Measurements from ENCODE around the gene SLC26A11.
"Not testable (repeated sequence)": the region's sequence is repeated elsewhere in the genome, so short reads cannot be mapped to it uniquely, and the experiment has no call there.

Gene SLC26A11

DNA sequence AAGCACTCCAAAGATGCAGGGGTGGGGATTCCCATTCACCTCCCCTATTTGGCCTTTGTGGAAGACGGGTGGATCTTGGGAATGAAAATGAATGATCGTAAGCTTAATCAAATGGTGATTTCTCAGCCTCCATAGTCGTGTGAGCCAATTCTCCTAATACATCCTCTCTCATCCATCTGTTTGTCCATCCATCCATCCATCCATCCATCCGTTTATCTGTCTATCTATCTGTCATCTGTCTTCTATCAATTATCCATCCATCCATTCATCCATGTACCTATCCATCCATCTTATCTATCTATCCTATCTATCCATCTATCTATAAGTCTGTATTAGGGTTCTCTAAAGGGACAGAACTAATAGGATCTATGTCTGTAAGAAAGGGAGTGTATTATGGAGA lies 48.2 kb downstream of the SLC26A11 start:
- no peak for TF ChIP-seq TAF1 (IDR thresholded peaks at IDR 0.05; ENCODE audit: borderline replicate concordance, low read depth, low read length)
- no peak for TF ChIP-seq POLR2AphosphoS5 (IDR thresholded peaks at IDR 0.05; ENCODE audit: low read depth, low read length)
- TF ChIP-seq POLR2A (IDR thresholded peaks at IDR 0.05; ENCODE audit: low read depth, low read length): no peak
- DNase-seq (ENCODE audit: insufficient read length): no peak
- FAIRE-seq: no peak

DNA sequence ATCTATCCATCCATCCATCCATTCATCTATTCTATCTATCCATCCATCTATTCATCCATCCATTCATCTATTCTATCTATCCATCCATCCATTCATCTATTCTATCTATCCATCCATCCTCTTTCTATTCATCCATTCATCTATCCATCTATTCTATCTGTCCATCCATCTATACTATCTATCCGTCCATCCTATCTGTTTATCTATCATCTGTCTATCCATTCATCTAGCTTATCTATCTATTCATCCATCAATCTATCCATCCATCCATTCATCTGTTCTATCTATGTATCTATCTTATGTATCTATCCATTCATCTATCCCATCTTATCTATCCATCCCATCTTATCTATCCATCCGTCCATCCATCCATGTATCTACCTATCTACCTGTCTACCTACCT lies 49.2 kb downstream of the SLC26A11 start:
- FAIRE-seq: no peak
- DNase-seq (ENCODE audit: insufficient read length): no peak
- no peak for TF ChIP-seq POLR2A (IDR thresholded peaks at IDR 0.05; ENCODE audit: low read depth, low read length)
- no peak for TF ChIP-seq POLR2AphosphoS5 (IDR thresholded peaks at IDR 0.05; ENCODE audit: low read depth, low read length)
- TF ChIP-seq TAF1 (IDR thresholded peaks at IDR 0.05; ENCODE audit: borderline replicate concordance, low read depth, low read length): no peak

DNA sequence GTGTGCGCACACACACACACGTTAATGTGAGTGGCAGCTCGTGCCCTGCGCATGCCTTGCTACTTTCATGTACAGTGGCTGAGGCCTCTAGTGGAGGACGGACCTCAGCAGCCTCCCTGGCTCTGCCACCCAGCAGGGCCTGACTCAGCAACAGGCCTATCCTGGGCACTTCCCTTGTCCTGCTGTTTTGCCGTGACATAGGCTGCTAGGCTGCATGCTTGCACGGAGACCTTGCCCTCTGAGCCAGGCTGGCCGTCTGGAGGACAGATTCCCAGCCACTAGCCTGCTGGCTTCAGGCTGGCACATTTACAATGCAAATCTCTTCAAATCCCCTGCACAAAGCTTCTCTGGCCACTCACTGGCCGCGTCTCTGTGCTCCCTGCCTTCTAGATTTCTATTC lies 49.9 kb downstream of the SLC26A11 start:
- DNase-seq (ENCODE audit: insufficient read length) (no peak), FAIRE-seq (no peak)
- TF ChIP-seq POLR2A (IDR thresholded peaks at IDR 0.05; ENCODE audit: low read depth, low read length): no peak
- no peak for TF ChIP-seq POLR2AphosphoS5 (IDR thresholded peaks at IDR 0.05; ENCODE audit: low read depth, low read length)
- TF ChIP-seq TAF1 (IDR thresholded peaks at IDR 0.05; ENCODE audit: borderline replicate concordance, low read depth, low read length): no peak

DNA sequence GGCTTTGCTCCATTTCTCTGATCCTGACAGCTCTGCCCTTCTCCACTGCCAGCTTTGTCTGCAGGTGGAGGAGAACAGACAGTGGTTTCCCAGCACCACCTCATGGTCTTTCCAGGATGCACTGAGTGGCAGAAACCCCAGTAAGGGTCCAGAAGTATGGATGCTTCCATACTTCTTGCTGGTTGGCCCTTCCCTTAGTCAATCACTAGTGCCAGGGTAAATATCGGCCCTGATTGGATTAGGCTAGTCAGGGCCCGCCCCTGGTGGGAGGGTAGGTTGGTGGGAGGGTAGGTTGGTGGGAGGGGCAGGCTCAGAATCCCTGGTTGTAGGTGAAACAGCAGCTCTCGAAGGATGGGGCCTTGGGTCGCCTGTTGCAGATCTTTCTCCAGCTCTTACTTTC lies 50.6 kb downstream of the SLC26A11 start:
- DNase-seq (ENCODE audit: insufficient read length): no peak
- FAIRE-seq: peak; percentile 38
- no peak for TF ChIP-seq TAF1 (IDR thresholded peaks at IDR 0.05; ENCODE audit: borderline replicate concordance, low read depth, low read length)
- TF ChIP-seq POLR2A (IDR thresholded peaks at IDR 0.05; ENCODE audit: low read depth, low read length): no peak
- TF ChIP-seq POLR2AphosphoS5 (IDR thresholded peaks at IDR 0.05; ENCODE audit: low read depth, low read length): no peak

DNA sequence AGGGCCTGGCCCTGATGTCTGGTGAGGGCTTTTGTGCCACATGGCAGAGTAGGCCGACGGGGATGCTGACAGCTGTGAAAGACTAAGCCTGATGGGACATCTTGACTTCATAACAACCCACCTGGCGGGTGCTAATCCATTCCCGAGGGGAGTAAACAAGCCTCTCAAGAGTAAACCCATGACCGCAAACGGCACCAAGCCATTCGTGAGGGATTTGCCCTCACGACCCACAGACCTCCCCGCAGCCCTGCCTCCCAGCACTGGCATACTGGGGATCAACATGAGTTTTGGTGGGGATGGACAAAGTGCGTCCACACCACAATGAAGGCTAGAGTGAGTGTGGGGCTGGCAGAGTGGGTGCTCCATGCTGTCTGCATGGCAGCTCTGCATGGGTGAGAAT lies 52.1 kb downstream of the SLC26A11 start:
- TF ChIP-seq TAF1 (IDR thresholded peaks at IDR 0.05; ENCODE audit: borderline replicate concordance, low read depth, low read length) (no peak), POLR2AphosphoS5 (IDR thresholded peaks at IDR 0.05; ENCODE audit: low read depth, low read length) (no peak; the same call in 1 of the 2 replicates), POLR2A (IDR thresholded peaks at IDR 0.05; ENCODE audit: low read depth, low read length) (no peak)
- no peak for FAIRE-seq
- no peak for DNase-seq (ENCODE audit: insufficient read length)

DNA sequence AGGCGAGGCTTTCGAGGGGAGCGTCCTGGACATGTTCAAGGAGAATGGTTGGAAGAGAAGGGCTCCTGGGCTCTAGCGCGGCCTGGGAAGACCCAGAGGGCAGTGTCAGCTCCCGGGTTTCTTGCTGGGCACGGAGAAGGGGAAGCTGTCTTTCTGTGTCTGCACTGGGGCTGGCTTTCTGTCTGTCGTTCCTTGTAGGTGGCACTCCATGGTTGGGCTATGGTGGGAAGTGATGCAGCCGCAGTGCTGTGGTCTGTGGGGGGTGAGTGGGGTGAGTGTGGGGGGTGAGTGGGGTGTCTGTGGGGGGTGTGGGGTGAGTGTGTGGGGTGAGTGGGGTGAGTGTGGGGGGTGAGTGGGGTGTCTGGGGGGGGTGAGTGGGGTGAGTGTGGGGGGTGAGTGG lies 54.1 kb downstream of the SLC26A11 start:
- TF ChIP-seq POLR2A (IDR thresholded peaks at IDR 0.05; ENCODE audit: low read depth, low read length) (no peak), POLR2AphosphoS5 (IDR thresholded peaks at IDR 0.05; ENCODE audit: low read depth, low read length) (no peak), TAF1 (IDR thresholded peaks at IDR 0.05; ENCODE audit: borderline replicate concordance, low read depth, low read length) (no peak)
- DNase-seq (ENCODE audit: insufficient read length): no peak
- no peak for FAIRE-seq

DNA sequence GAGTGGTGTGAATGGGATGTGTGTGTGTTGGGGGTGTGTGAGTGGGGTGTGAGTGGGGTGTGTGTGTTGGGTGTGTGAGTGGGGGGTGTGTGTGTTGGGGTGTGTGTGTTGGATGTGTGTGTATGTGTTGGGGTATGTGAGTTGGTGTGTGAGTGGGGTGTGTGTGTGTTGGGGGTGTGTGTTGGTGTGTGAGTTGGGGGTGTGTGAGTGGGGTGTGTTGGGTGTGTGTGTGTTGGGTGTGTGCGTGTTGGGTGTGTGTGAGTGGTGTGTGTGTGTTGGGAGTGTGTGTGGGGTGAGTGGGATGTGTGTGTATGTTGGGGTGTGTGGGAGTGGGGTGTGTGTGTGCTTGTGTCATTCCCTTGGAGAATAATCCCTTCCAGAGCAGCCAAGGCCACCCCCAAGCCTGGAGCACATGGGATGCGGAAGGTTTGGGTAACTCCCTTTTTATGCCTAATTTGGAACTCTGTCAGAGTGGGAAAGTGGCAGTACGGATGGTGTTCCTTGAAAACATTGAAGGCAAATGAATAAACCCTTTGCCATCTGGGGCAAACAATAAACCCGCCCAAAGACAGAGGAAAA lies 54.7 kb downstream of the SLC26A11 start:
- no peak for DNase-seq (ENCODE audit: insufficient read length)
- TF ChIP-seq POLR2AphosphoS5 (IDR thresholded peaks at IDR 0.05; ENCODE audit: low read depth, low read length) (no peak), POLR2A (IDR thresholded peaks at IDR 0.05; ENCODE audit: low read depth, low read length) (no peak), TAF1 (IDR thresholded peaks at IDR 0.05; ENCODE audit: borderline replicate concordance, low read depth, low read length) (no peak)
- peak; percentile 24 for FAIRE-seq

DNA sequence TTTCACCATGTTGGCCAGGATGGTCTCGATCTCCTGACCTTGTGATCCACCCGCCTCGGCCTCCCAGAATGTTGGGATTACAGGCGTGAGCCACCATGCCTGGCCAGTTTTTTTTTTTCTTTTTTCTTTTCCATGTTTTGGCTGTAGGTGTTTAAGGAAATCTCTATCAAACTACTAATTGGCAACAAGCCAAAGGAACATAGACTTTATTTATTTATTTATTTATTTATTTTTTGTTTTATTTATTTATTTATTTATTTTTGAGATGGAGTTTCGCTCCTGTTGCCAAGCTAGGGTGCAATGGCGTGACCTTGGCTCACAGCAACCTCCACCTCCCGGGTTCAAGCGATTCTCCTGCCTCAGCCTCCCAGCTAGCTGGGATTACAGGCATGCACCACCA lies 55.6 kb downstream of the SLC26A11 start:
- not testable (repeated sequence) for DNase-seq (ENCODE audit: insufficient read length); FAIRE-seq

DNA sequence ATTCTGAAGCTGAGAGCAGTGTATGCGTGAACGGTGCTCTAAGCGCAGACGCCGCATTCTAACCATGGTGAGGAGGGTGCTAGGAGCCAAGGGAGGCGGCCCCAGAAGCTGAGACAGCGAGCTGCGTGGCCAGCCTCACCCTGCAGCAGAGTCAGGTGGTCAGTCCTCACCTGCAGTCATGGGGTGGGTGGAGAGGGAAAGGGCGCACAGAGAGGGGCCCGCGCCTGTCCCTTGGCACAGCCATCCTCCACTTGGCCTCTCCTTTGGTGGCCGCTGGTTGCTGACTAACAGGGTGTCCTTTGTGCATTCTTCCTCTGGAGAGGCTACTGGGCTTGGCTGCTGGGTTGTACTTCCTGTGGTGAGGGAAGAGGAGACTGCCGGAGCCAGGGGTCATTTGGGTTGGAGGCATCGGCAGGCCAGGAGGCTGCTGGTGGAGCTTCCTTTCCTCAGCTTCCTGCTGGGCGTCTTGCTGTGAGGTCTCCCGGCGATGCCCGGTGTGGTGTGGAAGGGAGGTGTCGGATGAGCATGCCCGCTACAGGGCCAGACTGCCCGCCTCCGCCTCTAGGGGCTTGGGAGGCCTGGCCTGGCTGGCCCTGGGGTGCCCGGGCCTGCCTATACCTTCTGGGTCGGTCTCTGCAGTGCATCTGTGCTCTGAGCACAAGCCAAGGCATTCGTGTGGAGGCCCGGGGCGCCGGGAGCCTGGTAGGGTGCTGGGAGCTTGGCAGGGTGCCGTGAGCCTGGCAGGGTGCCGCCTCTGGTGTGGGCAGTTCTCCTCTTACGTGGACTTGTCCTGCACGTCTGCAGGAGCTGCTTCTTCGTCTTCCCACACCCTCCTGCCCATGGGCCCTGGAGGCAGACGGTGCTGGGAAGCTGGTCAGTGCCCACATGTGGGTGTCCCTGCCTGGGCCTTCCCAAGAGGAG lies 57.8 kb downstream of the SLC26A11 start:
- no peak for FAIRE-seq
- DNase-seq (ENCODE audit: insufficient read length): no peak
- TF ChIP-seq POLR2AphosphoS5 (IDR thresholded peaks at IDR 0.05; ENCODE audit: low read depth, low read length) (0 out of 2 replicates have a peak, but pooled peaks have one; percentile 16), TAF1 (IDR thresholded peaks at IDR 0.05; ENCODE audit: borderline replicate concordance, low read depth, low read length) (no peak), POLR2A (IDR thresholded peaks at IDR 0.05; ENCODE audit: low read depth, low read length) (no peak)

DNA sequence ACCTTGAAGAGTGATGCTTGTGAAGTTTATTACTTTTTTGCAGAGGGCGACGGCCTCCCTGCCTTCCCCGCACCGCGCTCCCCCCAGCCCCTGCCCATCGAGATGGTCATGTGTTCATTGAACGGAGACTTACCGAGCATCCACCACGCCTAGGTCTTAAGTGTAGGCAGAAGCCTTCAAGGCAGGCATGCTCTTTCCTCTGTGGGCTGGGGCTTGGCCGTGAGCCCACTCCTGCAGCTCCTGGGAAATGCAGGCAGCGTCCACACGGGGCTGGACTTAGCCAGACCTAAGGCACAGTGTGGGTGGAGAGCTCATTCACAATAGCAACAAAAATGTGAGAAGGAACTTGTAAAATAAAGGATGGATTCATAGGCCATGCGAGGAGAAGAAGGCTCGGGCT lies 59.7 kb downstream of the SLC26A11 start:
- no peak for DNase-seq (ENCODE audit: insufficient read length)
- TF ChIP-seq TAF1 (IDR thresholded peaks at IDR 0.05; ENCODE audit: borderline replicate concordance, low read depth, low read length) (no peak), POLR2A (IDR thresholded peaks at IDR 0.05; ENCODE audit: low read depth, low read length) (no peak), POLR2AphosphoS5 (IDR thresholded peaks at IDR 0.05; ENCODE audit: low read depth, low read length) (no peak)
- FAIRE-seq: no peak

DNA sequence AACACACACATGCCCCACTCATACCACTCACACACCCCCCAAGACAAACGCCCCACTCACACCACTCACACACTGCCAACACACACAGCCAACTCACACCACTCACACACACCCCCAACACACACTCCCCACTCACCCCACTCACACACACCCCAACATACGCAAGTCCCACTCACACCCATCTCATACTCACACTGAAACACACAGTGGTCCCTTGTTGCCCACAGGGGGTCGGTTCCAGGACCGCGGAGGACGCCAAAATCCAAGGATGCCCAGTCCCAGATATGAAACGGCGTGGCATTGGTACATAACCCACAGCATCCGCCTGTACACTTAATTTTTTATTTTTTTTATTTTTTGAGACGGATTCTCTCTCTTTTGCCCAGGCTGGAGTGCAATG lies 61.3 kb downstream of the SLC26A11 start:
- FAIRE-seq: no peak
- no peak for DNase-seq (ENCODE audit: insufficient read length)

More for the DNA sequence above, 61.3 kb downstream of the SLC26A11 start:
- TF ChIP-seq TAF1 (IDR thresholded peaks at IDR 0.05; ENCODE audit: borderline replicate concordance, low read depth, low read length) (no peak), POLR2AphosphoS5 (IDR thresholded peaks at IDR 0.05; ENCODE audit: low read depth, low read length) (no peak), POLR2A (IDR thresholded peaks at IDR 0.05; ENCODE audit: low read depth, low read length) (no peak)

All from GM12892 (cell line).